ENCODE results near the gene FGF3.

DNA sequence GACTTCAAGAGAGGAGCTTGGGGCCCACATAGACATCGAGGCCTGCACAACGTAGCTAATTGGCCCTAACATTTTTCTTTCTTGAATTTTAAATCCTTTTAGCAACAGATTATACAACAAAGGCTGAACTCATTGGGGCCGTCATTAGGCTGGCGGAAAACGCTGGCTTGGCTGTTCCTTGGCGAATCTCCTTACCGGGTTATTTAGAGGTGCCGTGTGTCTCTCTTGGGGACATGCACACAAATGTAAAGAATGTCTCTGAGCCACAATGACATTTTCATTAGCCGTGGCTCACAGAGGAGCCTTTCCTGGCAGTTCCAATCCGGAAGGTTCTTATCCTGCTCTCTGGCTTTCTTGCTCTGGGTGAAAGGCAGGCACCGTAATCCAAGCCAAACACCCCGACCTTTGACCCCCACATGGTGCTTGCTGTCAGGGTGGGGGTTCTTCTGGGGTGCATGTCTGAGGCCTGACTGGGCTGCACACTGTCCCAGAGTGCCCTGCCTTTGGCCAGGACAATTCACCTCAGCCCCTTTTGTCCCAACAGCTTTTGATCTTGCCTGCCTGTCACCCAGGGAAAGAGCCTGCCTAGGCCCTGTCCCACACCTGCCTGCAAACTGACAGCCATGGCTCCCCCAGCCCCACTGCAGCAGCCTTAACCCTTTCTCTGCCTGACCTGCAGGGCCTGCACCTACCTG, 9.2 kb upstream of the FGF3 start:
- TF ChIP-seq, protein P1, sequence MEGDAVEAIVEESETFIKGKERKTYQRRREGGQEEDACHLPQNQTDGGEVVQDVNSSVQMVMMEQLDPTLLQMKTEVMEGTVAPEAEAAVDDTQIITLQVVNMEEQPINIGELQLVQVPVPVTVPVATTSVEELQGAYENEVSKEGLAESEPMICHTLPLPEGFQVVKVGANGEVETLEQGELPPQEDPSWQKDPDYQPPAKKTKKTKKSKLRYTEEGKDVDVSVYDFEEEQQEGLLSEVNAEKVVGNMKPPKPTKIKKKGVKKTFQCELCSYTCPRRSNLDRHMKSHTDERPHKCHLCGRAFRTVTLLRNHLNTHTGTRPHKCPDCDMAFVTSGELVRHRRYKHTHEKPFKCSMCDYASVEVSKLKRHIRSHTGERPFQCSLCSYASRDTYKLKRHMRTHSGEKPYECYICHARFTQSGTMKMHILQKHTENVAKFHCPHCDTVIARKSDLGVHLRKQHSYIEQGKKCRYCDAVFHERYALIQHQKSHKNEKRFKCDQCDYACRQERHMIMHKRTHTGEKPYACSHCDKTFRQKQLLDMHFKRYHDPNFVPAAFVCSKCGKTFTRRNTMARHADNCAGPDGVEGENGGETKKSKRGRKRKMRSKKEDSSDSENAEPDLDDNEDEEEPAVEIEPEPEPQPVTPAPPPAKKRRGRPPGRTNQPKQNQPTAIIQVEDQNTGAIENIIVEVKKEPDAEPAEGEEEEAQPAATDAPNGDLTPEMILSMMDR (IDR thresholded peaks at IDR 0.05), result no peak
- TF ChIP-seq POLR2A (IDR thresholded peaks at IDR 0.05) (no peak), POLR2AphosphoS5 (IDR thresholded peaks at IDR 0.05) (no peak)
